Measurements from ENCODE around the gene ADAM8. TPM values are rescaled to one million over a fixed set of nuclear protein-coding genes. Genes with fewer than 3 reads are reported as not detected.

The ADAM8 gene
- total and polyA plus RNA-seq, 2 of the 8 experiments (the other 6 are each of a cell fraction or from before 2014, with no cell fraction given) = 4.6 TPM

- TF ChIP-seq, protein P1, sequence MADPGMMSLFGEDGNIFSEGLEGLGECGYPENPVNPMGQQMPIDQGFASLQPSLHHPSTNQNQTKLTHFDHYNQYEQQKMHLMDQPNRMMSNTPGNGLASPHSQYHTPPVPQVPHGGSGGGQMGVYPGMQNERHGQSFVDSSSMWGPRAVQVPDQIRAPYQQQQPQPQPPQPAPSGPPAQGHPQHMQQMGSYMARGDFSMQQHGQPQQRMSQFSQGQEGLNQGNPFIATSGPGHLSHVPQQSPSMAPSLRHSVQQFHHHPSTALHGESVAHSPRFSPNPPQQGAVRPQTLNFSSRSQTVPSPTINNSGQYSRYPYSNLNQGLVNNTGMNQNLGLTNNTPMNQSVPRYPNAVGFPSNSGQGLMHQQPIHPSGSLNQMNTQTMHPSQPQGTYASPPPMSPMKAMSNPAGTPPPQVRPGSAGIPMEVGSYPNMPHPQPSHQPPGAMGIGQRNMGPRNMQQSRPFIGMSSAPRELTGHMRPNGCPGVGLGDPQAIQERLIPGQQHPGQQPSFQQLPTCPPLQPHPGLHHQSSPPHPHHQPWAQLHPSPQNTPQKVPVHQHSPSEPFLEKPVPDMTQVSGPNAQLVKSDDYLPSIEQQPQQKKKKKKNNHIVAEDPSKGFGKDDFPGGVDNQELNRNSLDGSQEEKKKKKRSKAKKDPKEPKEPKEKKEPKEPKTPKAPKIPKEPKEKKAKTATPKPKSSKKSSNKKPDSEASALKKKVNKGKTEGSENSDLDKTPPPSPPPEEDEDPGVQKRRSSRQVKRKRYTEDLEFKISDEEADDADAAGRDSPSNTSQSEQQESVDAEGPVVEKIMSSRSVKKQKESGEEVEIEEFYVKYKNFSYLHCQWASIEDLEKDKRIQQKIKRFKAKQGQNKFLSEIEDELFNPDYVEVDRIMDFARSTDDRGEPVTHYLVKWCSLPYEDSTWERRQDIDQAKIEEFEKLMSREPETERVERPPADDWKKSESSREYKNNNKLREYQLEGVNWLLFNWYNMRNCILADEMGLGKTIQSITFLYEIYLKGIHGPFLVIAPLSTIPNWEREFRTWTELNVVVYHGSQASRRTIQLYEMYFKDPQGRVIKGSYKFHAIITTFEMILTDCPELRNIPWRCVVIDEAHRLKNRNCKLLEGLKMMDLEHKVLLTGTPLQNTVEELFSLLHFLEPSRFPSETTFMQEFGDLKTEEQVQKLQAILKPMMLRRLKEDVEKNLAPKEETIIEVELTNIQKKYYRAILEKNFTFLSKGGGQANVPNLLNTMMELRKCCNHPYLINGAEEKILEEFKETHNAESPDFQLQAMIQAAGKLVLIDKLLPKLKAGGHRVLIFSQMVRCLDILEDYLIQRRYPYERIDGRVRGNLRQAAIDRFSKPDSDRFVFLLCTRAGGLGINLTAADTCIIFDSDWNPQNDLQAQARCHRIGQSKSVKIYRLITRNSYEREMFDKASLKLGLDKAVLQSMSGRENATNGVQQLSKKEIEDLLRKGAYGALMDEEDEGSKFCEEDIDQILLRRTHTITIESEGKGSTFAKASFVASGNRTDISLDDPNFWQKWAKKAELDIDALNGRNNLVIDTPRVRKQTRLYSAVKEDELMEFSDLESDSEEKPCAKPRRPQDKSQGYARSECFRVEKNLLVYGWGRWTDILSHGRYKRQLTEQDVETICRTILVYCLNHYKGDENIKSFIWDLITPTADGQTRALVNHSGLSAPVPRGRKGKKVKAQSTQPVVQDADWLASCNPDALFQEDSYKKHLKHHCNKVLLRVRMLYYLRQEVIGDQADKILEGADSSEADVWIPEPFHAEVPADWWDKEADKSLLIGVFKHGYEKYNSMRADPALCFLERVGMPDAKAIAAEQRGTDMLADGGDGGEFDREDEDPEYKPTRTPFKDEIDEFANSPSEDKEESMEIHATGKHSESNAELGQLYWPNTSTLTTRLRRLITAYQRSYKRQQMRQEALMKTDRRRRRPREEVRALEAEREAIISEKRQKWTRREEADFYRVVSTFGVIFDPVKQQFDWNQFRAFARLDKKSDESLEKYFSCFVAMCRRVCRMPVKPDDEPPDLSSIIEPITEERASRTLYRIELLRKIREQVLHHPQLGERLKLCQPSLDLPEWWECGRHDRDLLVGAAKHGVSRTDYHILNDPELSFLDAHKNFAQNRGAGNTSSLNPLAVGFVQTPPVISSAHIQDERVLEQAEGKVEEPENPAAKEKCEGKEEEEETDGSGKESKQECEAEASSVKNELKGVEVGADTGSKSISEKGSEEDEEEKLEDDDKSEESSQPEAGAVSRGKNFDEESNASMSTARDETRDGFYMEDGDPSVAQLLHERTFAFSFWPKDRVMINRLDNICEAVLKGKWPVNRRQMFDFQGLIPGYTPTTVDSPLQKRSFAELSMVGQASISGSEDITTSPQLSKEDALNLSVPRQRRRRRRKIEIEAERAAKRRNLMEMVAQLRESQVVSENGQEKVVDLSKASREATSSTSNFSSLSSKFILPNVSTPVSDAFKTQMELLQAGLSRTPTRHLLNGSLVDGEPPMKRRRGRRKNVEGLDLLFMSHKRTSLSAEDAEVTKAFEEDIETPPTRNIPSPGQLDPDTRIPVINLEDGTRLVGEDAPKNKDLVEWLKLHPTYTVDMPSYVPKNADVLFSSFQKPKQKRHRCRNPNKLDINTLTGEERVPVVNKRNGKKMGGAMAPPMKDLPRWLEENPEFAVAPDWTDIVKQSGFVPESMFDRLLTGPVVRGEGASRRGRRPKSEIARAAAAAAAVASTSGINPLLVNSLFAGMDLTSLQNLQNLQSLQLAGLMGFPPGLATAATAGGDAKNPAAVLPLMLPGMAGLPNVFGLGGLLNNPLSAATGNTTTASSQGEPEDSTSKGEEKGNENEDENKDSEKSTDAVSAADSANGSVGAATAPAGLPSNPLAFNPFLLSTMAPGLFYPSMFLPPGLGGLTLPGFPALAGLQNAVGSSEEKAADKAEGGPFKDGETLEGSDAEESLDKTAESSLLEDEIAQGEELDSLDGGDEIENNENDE (IDR thresholded peaks at IDR 0.05; ENCODE audit: insufficient replicate concordance, low read length) = no peak
- TF ChIP-seq ATF2 (IDR thresholded peaks at IDR 0.05; ENCODE audit: low read length) (no peak), BACH1 (IDR thresholded peaks at IDR 0.05; ENCODE audit: low read length) (no peak), CBX8 (IDR thresholded peaks at IDR 0.05; ENCODE audit: borderline replicate concordance, low read depth, low read length) (no peak), POU5F1 (IDR thresholded peaks at IDR 0.05; ENCODE audit: low read depth, low read length) (no peak), KDM1A (IDR thresholded peaks at IDR 0.05; ENCODE audit: borderline replicate concordance, low read length) (no peak), ASH2L (IDR thresholded peaks at IDR 0.05; ENCODE audit: low read length) (no peak), RAD21 (IDR thresholded peaks at IDR 0.05 in 1 of 2, conservative IDR thresholded peaks at IDR 0.05 in 1 of 2; ENCODE audit: low read depth in 2 of 2, low read length in 2 of 2) (no peak), MAFK (IDR thresholded peaks at IDR 0.05; ENCODE audit: low read depth, low read length) (no peak), FOSL1 (IDR thresholded peaks at IDR 0.05; ENCODE audit: insufficient read depth, low read depth, low read length) (no peak)
Observed at GRCh38 chr10:133294189-133294588, 17.5 kb upstream of the ADAM8 start (continued).
